Natural killer cell treated with Interleukin-12 subunit alpha and Interleukin-12 subunit beta and Interleukin-15 and Interleukin-18, amount 100 ng/mL, for 72 hours (primary cell): Measurements from ENCODE around the gene AGBL4. TPM values are rescaled to one million over a fixed set of nuclear protein-coding genes. Genes with fewer than 3 reads are reported as not detected.
"Not testable (repeated sequence)": the region's sequence is repeated elsewhere in the genome, so short reads cannot be mapped to it uniquely, and the experiment has no call there.

Experiments
- ATAC-seq, 2 donors: fragments of 150-1000 bp; cut with Tn5 transposase in 1 of 2; sonication (Bioruptor Pico), chemical (Tn5 transposase) in 1 of 2; 2 replicates each; pipeline ENCODE4 v1.10.0; 2021
- DNase-seq: peaks from one replicate; pipeline ENCODE4 v3.0.0; 2022; ENCODE audit warnings: low spot score
- H3K27ac Mint-ChIP-seq, 2 donors: 1 replicate in 1 of 2; 2 replicates in 1 of 2; pipeline ENCODE4 v1.8.0; 2022; ENCODE audit warnings: mixed read lengths in 2 of 2, mild to moderate bottlenecking in 1 of 2, moderate library complexity in 1 of 2
- H3K27me3 Mint-ChIP-seq, 2 donors: 1 replicate in 1 of 2; 2 replicates in 1 of 2; pipeline ENCODE4 v1.8.0; 2022; ENCODE audit warnings: mixed read lengths in 2 of 2
- H3K36me3 Mint-ChIP-seq: one replicate; pipeline ENCODE4 v1.8.0; 2022; ENCODE audit warnings: mixed read lengths
- H3K4me1 Mint-ChIP-seq, 2 donors: 1 replicate in 1 of 2; 2 replicates in 1 of 2; pipeline ENCODE4 v1.8.0; 2022; ENCODE audit warnings: low read depth in 2 of 2, mixed read lengths in 2 of 2, mild to moderate bottlenecking in 1 of 2
- H3K4me3 Mint-ChIP-seq: one replicate; pipeline ENCODE4 v1.8.0; 2022; ENCODE audit warnings: mixed read lengths
- H3K9me3 Mint-ChIP-seq: 2 replicates; pipeline ENCODE4 v1.8.0; 2022; ENCODE audit warnings: mixed read lengths
- total RNA-seq, 2 donors: library from RNA; stranded (reverse); gene quantifications; one replicate each; pipeline ENCODE4 v1.2.3, GENCODE V29; 2022

AGBL4 gene
- total RNA-seq, 2 donors from 2014 or later: 0.19 TPM; not detected in 1

DNA sequence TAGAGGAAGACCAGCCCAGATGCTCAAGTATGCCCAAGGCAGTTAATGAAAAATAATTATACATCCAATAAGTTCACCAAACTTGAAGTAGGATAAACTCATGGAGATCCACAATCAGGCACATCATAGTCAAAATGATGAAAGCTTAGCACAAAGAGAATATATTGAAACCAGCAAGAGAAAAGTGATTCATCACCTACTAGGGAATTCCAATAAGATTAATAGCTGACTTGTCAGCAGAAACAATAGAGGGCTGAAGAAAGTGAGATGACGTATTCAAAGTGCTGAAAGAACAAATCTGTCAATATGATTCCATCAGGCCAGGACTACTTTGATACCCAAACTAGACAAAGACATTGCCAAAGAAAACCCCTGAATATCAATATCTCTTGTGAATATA, 995.4 kb downstream of the AGBL4 start:
- Mint-ChIP-seq H3K27ac (no peak overlapping the region), H3K4me1 (no peaks in the 10 kb centered on the region), H3K9me3 (peaks cover 10% of the 10 kb centered on the region), H3K27me3 (no peaks in the 10 kb centered on the region), H3K36me3 (peaks cover 4% of the 10 kb centered on the region), H3K4me3 (no peak overlapping the region)
- DNase-seq: no peak
- no peak for ATAC-seq

DNA sequence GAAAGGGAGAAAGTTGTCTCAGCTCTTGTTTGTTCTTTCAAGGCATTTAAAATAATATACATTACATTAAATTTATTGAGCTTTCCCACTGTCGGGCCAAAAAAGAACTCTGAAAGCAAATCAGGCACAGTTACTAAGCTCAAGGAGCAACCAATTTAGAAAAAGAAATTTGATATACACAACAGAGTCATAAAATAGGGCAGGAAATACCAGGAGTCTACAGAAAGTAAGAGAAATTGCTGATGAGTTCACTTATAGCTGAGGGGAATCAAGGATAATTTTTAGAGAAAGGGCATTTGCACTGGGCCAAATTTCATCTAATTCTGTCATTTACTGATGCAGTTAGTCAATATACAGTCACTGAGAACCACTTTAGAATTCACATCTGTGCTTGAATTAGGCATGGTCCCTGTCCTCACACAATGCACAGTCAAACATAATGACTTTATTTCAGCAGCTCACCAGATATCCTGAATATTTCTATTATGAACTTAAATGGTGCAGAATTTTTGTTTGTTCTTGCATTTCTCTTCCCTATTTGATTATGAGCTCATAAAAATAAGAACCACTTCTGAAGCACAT, 997.4 kb downstream of the AGBL4 start:
- Mint-ChIP-seq H3K27ac (no peak overlapping the region), H3K36me3 (peaks cover 4% of the 10 kb centered on the region), H3K9me3 (peaks cover 10% of the 10 kb centered on the region), H3K27me3 (no peaks in the 10 kb centered on the region), H3K4me3 (no peak overlapping the region), H3K4me1 (no peaks in the 10 kb centered on the region)
- DNase-seq (no peak), ATAC-seq (no peak)

DNA sequence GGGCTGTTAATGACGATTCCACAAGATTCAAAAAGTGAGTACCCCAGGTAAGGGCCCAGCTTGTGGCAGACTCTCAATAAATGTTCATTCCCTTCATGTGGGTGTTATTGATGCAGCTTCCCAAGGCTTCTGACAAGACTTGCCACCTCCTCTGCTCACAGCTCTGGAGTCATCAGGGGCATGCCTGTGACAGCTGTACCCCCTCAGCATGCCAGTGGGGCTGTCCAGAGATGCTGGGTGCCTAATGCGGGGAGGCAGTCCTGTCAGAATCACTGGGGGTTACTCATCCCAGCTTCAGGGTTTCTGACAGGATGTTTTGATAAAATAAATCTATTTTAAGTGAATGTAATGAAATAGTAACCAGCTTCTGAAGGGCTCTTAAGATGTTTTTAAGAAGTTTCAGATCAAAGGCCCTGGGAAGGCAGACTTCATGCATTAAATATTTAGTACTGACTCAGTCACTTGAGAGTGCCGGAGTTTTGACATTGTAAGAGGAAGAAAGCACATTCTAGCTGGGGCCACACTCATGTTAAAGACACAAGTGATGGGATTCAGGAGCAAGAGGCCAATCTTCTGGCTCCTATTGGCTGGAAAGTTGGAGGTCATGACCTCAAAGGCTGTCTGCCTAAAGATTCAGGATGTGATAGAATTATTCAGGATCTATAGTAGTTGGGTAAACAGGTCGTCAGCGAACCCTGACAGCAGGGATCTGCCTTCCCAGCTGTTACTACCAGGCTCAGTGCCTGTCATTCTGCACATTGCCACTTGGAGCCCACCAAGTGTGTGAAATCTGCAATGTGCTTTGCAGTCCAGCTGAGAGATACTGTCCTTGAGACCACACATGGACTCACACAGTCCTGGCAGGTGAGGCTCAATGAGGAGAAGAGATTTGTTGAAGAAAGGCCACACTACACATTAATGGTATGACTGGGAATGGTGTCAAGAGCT, 1007.5 kb downstream of the AGBL4 start:
- Mint-ChIP-seq H3K27ac (no peak overlapping the region), H3K27me3 (no peaks in the 10 kb centered on the region), H3K4me3 (no peak overlapping the region), H3K9me3 (no peaks in the 10 kb centered on the region), H3K36me3 (no peaks in the 10 kb centered on the region), H3K4me1 (no peaks in the 10 kb centered on the region)
- ATAC-seq (no peak), DNase-seq (no peak)

DNA sequence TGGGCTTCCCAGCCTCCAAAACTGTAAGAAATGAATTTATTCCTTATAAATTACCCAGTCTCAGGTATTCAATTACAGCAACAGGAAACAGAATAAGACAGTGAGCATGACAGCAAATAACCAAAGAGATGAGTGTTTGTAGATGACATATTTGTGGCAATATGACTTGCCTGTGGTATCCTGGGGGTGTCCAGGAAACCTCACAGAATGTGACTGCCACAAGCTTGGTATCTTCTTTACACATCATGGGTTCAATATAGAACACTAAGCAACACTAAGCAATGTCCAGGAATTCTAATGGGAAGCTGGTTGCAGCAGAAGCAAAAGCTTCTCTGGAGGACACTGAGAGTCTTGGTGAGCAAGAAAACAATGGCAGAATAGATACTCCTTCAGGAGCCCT, 1010.7 kb downstream of the AGBL4 start:
- H3K4me1 Mint-ChIP-seq: no peaks in the 10 kb centered on the region
- no peaks in the 10 kb centered on the region for H3K36me3 Mint-ChIP-seq
- no peak overlapping the region for H3K27ac Mint-ChIP-seq
- H3K9me3 Mint-ChIP-seq: no peaks in the 10 kb centered on the region
- ATAC-seq: peak in 1 of 2 donors; percentile 36
- H3K27me3 Mint-ChIP-seq: no peaks in the 10 kb centered on the region
- DNase-seq: no peak
- no peak overlapping the region for H3K4me3 Mint-ChIP-seq

DNA sequence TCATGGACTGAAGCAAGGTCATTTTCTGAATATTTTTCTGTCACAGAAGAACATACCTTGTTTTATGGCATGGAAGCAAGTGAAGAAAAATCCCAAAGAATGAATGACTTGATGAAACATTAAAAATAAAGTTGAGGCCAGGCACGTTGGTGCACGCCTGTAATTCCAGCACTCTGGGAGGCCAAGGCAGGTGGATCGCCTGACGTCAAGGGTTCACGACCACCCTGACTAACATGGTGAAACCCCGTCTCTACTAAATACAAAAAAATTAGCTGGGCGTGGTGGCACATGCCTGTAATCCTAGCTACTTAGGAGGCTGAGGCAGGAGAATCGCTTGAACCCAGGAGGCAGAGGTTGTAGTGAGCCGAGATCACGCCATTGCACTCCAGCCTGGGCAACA, 1020.8 kb downstream of the AGBL4 start:
- not testable (repeated sequence) for H3K4me3 Mint-ChIP-seq, H3K27me3 Mint-ChIP-seq, H3K9me3 Mint-ChIP-seq, H3K4me1 Mint-ChIP-seq, H3K27ac Mint-ChIP-seq, H3K36me3 Mint-ChIP-seq, DNase-seq, ATAC-seq

DNA sequence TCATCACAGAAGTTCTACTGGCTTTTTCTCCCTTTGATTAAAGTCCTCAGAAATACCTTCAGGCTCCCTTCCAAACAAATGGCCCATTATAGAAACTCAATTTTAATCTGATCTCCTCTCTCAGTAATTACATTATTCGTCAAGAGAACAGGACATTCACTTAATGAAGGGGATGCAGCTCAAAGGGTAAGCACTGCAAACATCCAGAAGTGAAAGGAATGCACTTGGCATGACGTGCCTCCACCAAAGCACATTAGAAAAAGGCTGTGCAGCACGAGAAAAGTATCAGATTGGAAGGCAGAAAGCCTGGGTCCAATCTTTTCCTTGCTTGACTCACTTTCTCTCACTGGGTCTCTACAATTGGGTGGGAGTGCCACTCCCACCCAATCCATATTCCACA, 1024.4 kb downstream of the AGBL4 start:
- no peaks in the 10 kb centered on the region for H3K36me3 Mint-ChIP-seq
- no peaks in the 10 kb centered on the region for H3K27me3 Mint-ChIP-seq
- no peak overlapping the region for H3K27ac Mint-ChIP-seq
- H3K4me3 Mint-ChIP-seq: no peak overlapping the region
- H3K4me1 Mint-ChIP-seq: no peaks in the 10 kb centered on the region
- ATAC-seq (no peak), DNase-seq (no peak)
- H3K9me3 Mint-ChIP-seq: peaks cover 5% of the 10 kb centered on the region

DNA sequence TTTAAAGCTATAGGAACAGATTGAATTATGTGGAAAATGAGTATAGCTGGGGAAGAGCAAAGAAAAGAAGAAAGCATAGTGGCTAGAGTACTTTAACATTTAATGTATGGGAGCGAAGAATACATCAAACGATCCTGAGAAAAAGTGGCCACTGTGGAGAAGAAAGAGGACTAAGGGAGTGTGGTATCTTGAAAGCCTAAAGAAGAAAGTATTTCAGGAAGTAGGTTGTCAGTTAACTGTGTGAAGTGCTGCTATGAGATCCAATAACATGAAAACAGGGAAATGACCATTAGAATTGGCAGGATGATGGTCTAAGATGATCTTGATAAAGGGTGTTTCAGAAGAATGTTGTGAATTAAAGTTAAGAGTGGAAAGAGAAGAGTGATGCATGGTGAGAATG, 1027.4 kb downstream of the AGBL4 start:
- peaks cover 9% of the 10 kb centered on the region for H3K9me3 Mint-ChIP-seq
- no peaks in the 10 kb centered on the region for H3K4me1 Mint-ChIP-seq
- DNase-seq (no peak), ATAC-seq (no peak)
- H3K36me3 Mint-ChIP-seq: no peaks in the 10 kb centered on the region
- H3K27ac Mint-ChIP-seq: no peak overlapping the region
- no peaks in the 10 kb centered on the region for H3K27me3 Mint-ChIP-seq
- no peak overlapping the region for H3K4me3 Mint-ChIP-seq

DNA sequence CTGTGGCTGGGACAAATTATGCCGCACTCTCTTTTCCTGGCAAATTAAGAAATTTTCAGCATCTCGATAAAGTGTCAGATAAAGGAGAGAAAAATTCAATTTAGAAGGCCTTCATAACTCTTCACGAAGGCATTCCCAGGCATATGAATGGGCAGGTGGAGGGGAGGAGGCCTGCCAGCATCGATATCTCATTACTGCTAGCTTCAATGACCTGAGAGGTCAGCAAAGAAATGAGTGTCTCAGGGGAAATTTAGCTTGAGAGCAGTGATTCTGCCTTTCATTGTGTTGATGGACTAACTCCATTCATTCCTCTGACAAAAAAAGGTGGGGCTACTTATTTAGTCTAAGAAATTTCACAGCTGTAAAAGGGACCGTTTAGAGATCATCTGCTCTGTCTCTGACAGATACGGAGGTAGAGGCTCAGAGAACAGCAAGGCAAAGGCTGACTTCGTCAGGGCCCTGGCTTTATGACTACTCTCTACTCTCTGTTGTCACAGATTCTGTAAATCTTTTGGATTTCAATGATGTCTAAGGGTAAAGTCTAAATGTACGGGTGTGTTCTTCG, 1035.0 kb downstream of the AGBL4 start:
- Mint-ChIP-seq H3K27me3 (peaks cover 0 to 11% of the 10 kb centered on the region in 2 donors), H3K27ac (no peak overlapping the region), H3K36me3 (no peaks in the 10 kb centered on the region), H3K4me3 (no peak overlapping the region), H3K9me3 (peaks cover 7% of the 10 kb centered on the region), H3K4me1 (no peaks in the 10 kb centered on the region)
- ATAC-seq: no peak
- no peak for DNase-seq

DNA sequence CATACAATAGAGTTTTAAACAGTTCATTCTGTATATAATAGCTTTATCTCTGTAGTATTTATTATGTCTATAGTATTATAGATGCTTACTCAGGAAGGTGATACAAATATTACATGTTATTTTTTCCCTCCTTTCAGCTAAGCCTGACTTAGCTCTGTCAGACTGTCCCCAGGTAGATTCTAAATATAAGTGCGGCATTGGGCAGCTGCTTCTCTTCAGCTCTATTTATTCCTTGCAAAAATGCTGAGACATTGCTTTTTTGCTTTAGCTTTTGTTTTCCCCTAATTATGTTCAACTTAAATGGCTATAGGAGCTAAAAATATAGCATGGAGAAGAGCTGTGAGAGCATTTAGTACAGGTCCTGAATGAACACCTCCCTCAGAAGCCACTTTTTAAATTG, 1043.8 kb downstream of the AGBL4 start:
- no peak overlapping the region for H3K4me3 Mint-ChIP-seq
- no peak for DNase-seq
- H3K27me3 Mint-ChIP-seq: peaks cover 5 to 6% of the 10 kb centered on the region in 2 donors
- no peaks in the 10 kb centered on the region for H3K36me3 Mint-ChIP-seq
- H3K4me1 Mint-ChIP-seq: no peaks in the 10 kb centered on the region
- ATAC-seq: no peak
- no peak overlapping the region for H3K27ac Mint-ChIP-seq
- peaks cover 8% of the 10 kb centered on the region for H3K9me3 Mint-ChIP-seq

DNA sequence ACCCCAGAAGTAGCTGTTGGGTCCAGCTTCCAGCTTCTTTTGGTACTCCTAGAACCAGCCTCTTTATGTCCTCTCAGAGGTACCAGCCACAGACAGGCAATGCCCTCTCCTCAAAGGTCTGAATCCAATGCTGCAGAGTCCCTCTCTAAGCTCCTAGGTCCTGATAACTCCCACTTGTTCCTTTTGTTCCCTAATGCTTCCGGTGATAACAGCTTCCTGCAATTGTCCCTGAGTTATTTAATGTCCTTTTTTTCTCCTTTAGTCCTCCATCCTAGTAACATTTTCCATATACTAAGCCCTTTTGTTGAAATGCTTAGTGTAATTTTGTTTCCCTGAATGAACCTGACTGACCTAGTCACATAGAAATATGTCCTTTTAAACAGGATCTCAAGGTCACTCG, 1045.3 kb downstream of the AGBL4 start:
- Mint-ChIP-seq H3K4me3 (no peak overlapping the region), H3K36me3 (no peaks in the 10 kb centered on the region), H3K9me3 (peaks cover 4% of the 10 kb centered on the region), H3K27me3 (peaks cover 0 to 5% of the 10 kb centered on the region in 2 donors), H3K27ac (no peak overlapping the region), H3K4me1 (no peaks in the 10 kb centered on the region)
- ATAC-seq: no peak
- no peak for DNase-seq

DNA sequence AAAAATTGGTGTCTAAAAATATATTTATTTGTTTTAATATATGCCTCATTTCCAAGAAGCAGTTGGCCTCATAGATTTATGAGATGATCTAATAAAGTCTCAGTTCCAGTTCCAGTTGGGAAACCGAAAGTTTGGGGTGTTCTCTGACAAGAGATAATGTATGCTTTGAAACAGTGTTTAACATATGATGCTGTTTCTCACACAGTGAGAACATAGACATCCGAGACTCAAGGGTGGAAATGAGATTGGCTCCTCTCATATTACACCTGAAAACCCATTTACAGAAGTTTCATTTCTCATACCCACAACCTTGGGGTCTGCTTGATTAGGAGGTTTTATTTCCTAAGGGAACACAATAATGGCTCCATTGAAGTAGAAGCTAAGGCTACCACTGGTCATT, 1046.5 kb downstream of the AGBL4 start:
- DNase-seq (no peak), ATAC-seq (no peak)
- Mint-ChIP-seq H3K27me3 (peaks cover 0 to 5% of the 10 kb centered on the region in 2 donors), H3K4me3 (no peak overlapping the region), H3K4me1 (no peaks in the 10 kb centered on the region), H3K36me3 (no peaks in the 10 kb centered on the region), H3K9me3 (peaks cover 4% of the 10 kb centered on the region), H3K27ac (no peak overlapping the region)

DNA sequence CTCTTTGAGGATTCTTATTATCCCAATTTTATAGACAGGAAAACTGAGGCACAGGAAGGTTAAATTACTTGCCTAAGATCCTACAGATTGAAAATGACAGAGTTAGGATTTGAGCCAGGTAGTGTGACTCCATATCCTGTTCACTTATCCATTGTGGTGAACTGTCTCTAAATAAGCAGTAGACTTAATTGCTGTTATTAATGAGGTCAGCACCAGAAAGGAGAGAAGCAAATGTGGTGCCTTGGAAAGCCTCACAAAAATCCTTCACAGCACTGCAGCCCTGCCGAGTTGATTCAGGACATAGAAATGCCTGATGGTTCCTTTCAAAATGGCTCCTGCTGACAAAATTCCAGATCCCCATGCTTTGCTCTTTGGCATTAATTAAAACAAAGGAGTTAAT, 1053.8 kb downstream of the AGBL4 start:
- Mint-ChIP-seq H3K27me3 (peaks cover 0 to 8% of the 10 kb centered on the region in 2 donors), H3K4me1 (no peaks in the 10 kb centered on the region), H3K27ac (no peak overlapping the region), H3K36me3 (no peaks in the 10 kb centered on the region), H3K4me3 (no peak overlapping the region), H3K9me3 (peaks cover 6% of the 10 kb centered on the region)
- no peak for ATAC-seq
- DNase-seq: no peak

DNA sequence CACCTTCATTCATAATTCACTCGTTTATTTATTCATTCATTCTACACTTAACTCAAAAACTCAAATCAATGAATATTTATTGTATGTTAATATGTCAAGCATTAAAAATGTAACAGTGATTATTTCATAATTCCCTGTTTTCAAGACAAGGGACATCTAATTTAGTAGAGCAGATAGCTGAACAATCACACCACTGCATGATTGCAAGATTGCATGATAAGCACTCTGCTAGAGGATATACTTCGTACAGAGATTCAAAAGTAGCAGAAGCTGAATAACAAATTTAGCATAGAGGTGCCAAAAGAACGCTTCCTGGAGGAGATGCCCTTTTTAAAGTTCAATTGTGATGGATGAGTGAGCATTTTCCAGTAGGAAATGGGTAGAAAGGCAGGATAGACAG, 1056.4 kb downstream of the AGBL4 start:
- Mint-ChIP-seq H3K27ac (no peak overlapping the region), H3K4me1 (no peaks in the 10 kb centered on the region), H3K9me3 (peaks cover 6% of the 10 kb centered on the region), H3K4me3 (no peak overlapping the region), H3K27me3 (peaks cover 0 to 10% of the 10 kb centered on the region in 2 donors), H3K36me3 (no peaks in the 10 kb centered on the region)
- ATAC-seq (no peak), DNase-seq (no peak)

DNA sequence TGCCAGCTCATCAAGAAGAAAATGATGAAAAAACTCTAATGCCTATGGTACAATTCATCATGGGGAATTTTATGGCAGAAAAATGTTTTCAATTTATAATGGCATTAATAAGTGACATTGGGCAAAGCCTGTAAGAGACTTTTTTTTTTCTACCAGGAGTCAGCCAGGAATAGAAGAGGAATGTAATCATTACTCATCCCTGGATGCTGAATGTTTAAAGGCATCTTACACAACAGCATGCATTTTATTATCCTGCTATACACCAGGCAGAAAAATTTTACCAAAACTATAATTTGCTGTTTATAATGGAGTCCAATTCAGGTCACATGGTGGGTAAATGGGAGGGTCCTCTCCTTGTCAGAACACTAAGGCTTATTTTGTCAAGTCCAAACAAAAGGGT, 1057.2 kb downstream of the AGBL4 start:
- no peaks in the 10 kb centered on the region for H3K4me1 Mint-ChIP-seq
- no peaks in the 10 kb centered on the region for H3K36me3 Mint-ChIP-seq
- no peak overlapping the region for H3K27ac Mint-ChIP-seq
- H3K27me3 Mint-ChIP-seq: peaks cover 0 to 10% of the 10 kb centered on the region in 2 donors
- no peak overlapping the region for H3K4me3 Mint-ChIP-seq
- no peak for ATAC-seq
- H3K9me3 Mint-ChIP-seq: peaks cover 6% of the 10 kb centered on the region
- DNase-seq: no peak
